Neural cell (in vitro differentiated cells): ENCODE data around the gene FAM111A.
"Not testable (repeated sequence)": the region's sequence is repeated elsewhere in the genome, so short reads cannot be mapped to it uniquely, and the experiment has no call there.

Experiments used
- EP300 ChIP-seq: fragments of 450-650 bp; conservative IDR thresholded peaks from 2 replicates; pipeline ENCODE4 v1.6.1; 2014; ENCODE audit warnings: antibody characterized with exemption, mild to moderate bottlenecking, moderate library complexity; ENCODE audit not compliant: poor library complexity, severe bottlenecking
- EZH2 ChIP-seq: fragments of 200-600, 300-800 bp; shearing (Covaris generic), sonication (generic); IDR thresholded peaks from 2 replicates; pipeline ENCODE4 v1.6.1; 2014; ENCODE audit warnings: antibody characterized with exemption, low read length, borderline replicate concordance, mild to moderate bottlenecking; ENCODE audit not compliant: insufficient read depth, poor library complexity, severe bottlenecking
- POLR2AphosphoS5 ChIP-seq: IDR thresholded peaks from 2 replicates; pipeline ENCODE4 v1.6.1; 2012
- TAF1 ChIP-seq: IDR thresholded peaks from 2 replicates; pipeline ENCODE4 v1.6.1; 2012; ENCODE audit warnings: low read depth
- TF ChIP-seq, protein P1 (sequence below): fragments of 450-650 bp; IDR thresholded peaks from 2 replicates; pipeline ENCODE4 v1.5.1; 2014; ENCODE audit warnings: antibody characterized with exemption, mild to moderate bottlenecking, moderate library complexity; ENCODE audit not compliant: poor library complexity, severe bottlenecking
- TF ChIP-seq, protein P2 (sequence below): IDR thresholded peaks from 2 replicates; pipeline ENCODE4 v1.6.1; 2012; ENCODE audit warnings: borderline replicate concordance

DNA sequence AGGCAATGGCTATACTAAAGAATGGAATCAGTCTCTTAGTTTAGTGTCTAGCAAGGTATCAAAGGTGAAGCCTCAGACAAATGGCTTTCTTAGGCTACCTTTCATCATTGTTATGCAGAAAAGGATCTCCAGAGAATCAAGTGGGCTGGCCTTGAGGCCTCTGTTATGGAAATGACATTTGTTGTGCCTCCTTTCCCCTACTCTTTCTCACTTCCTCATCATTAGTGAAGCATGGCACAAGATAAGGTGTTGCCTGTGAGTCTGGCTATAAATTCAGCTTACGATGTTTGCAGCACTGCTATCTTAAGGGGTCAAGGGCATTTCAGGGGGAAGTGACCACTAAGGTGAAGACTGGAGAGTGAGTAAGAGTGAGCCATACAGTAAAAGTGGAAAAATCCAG lies 47.4 kb upstream of the FAM111A start:
- TF ChIP-seq, protein P1, sequence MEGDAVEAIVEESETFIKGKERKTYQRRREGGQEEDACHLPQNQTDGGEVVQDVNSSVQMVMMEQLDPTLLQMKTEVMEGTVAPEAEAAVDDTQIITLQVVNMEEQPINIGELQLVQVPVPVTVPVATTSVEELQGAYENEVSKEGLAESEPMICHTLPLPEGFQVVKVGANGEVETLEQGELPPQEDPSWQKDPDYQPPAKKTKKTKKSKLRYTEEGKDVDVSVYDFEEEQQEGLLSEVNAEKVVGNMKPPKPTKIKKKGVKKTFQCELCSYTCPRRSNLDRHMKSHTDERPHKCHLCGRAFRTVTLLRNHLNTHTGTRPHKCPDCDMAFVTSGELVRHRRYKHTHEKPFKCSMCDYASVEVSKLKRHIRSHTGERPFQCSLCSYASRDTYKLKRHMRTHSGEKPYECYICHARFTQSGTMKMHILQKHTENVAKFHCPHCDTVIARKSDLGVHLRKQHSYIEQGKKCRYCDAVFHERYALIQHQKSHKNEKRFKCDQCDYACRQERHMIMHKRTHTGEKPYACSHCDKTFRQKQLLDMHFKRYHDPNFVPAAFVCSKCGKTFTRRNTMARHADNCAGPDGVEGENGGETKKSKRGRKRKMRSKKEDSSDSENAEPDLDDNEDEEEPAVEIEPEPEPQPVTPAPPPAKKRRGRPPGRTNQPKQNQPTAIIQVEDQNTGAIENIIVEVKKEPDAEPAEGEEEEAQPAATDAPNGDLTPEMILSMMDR = not testable (repeated sequence)
- TF ChIP-seq POLR2AphosphoS5, EP300, TAF1, EZH2: not testable (repeated sequence)
- TF ChIP-seq, protein P2, sequence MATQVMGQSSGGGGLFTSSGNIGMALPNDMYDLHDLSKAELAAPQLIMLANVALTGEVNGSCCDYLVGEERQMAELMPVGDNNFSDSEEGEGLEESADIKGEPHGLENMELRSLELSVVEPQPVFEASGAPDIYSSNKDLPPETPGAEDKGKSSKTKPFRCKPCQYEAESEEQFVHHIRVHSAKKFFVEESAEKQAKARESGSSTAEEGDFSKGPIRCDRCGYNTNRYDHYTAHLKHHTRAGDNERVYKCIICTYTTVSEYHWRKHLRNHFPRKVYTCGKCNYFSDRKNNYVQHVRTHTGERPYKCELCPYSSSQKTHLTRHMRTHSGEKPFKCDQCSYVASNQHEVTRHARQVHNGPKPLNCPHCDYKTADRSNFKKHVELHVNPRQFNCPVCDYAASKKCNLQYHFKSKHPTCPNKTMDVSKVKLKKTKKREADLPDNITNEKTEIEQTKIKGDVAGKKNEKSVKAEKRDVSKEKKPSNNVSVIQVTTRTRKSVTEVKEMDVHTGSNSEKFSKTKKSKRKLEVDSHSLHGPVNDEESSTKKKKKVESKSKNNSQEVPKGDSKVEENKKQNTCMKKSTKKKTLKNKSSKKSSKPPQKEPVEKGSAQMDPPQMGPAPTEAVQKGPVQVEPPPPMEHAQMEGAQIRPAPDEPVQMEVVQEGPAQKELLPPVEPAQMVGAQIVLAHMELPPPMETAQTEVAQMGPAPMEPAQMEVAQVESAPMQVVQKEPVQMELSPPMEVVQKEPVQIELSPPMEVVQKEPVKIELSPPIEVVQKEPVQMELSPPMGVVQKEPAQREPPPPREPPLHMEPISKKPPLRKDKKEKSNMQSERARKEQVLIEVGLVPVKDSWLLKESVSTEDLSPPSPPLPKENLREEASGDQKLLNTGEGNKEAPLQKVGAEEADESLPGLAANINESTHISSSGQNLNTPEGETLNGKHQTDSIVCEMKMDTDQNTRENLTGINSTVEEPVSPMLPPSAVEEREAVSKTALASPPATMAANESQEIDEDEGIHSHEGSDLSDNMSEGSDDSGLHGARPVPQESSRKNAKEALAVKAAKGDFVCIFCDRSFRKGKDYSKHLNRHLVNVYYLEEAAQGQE = not testable (repeated sequence)
